DOHH2 (cell line): ENCODE results near the gene HNRNPC.
A peak's percentile ranks its signal among the peaks of the same experiment; 100 is the strongest.

Source experiments
- H3F3A ChIP-seq: fragments of 200-600 bp; sonication (generic), shearing (Covaris generic); 2 replicates; pipeline ENCODE4 v1.6.0; 2016; ENCODE audit warnings: antibody characterized with exemption, mild to moderate bottlenecking; ENCODE audit not compliant: control insufficient read depth, insufficient read depth
- H3K27ac ChIP-seq: fragments of 200-600 bp; sonication (generic); 2 replicates; pipeline ENCODE4 v1.5.1; 2014; ENCODE audit warnings: low read depth, mild to moderate bottlenecking, low read length, moderate library complexity
- H3K27me3 ChIP-seq: fragments of 200-600 bp; sonication (generic); 2 replicates; pipeline ENCODE4 v1.6.1; 2014; ENCODE audit warnings: mild to moderate bottlenecking, low read length, mixed read lengths; ENCODE audit not compliant: control insufficient read depth
- H3K36me3 ChIP-seq: fragments of 200-600 bp; sonication (generic); 2 replicates; pipeline ENCODE4 v1.6.1; 2014; ENCODE audit warnings: mild to moderate bottlenecking, low read length, moderate library complexity, mixed read lengths; ENCODE audit not compliant: control insufficient read depth
- H3K4me1 ChIP-seq: fragments of 200-600 bp; sonication (generic); 2 replicates; pipeline ENCODE4 v1.6.1; 2014; ENCODE audit warnings: mild to moderate bottlenecking, low read length, mixed read lengths; ENCODE audit not compliant: control insufficient read depth
- H3K4me2 ChIP-seq: fragments of 200-600 bp; sonication (generic); 2 replicates; pipeline ENCODE4 v1.6.0; 2014; ENCODE audit warnings: mild to moderate bottlenecking, low read length, moderate library complexity
- H3K4me3 ChIP-seq: fragments of 200-600 bp; sonication (generic); 2 replicates; pipeline ENCODE4 v1.5.1; 2014; ENCODE audit warnings: mild to moderate bottlenecking, low read length, mixed read lengths
- H3K79me2 ChIP-seq: fragments of 200-600 bp; sonication (generic); 2 replicates; pipeline ENCODE4 v1.6.1; 2014; ENCODE audit warnings: mild to moderate bottlenecking, low read length, mixed read lengths; ENCODE audit not compliant: control insufficient read depth
- H3K9me2 ChIP-seq: fragments of 200-600 bp; sonication (generic); replicated peaks from 2 replicates; pipeline ENCODE4 v1.6.1; 2014; ENCODE audit warnings: mild to moderate bottlenecking, low read length, mixed read lengths; ENCODE audit not compliant: control insufficient read depth
- H3K9me3 ChIP-seq: fragments of 200-600 bp; sonication (generic); 2 replicates; pipeline ENCODE4 v1.6.1; 2014; ENCODE audit warnings: antibody characterized with exemption, low read length, mixed read lengths; ENCODE audit not compliant: control insufficient read depth, insufficient read depth
- H4K20me1 ChIP-seq: fragments of 200-600 bp; sonication (generic); 2 replicates; pipeline ENCODE4 v1.6.0; 2014; ENCODE audit warnings: low read depth, mild to moderate bottlenecking, antibody characterized with exemption, low read length, moderate library complexity; ENCODE audit not compliant: control insufficient read depth, insufficient read depth
- EZH2phosphoT487 ChIP-seq: fragments of 200-600 bp; sonication (generic); IDR thresholded peaks from 2 replicates; pipeline ENCODE4 v1.6.1; 2017; ENCODE audit warnings: borderline replicate concordance, mild to moderate bottlenecking, antibody characterized with exemption, low read length, moderate library complexity, mixed read lengths
- TF ChIP-seq, protein P1 (sequence below): fragments of 200-600 bp; sonication (generic); IDR thresholded peaks from one replicate; pipeline ENCODE4 v1.5.1; 2014; ENCODE audit warnings: antibody characterized with exemption, mild to moderate bottlenecking, low read depth, low read length; ENCODE audit not compliant: poor library complexity, severe bottlenecking

HNRNPC gene

GRCh38 chr14:21302013-21302835, 33.0 kb upstream of the HNRNPC start:
- Histone ChIP-seq H3F3A (peaks cover 12% of the 10 kb centered on the region), H3K36me3 (no peaks in the 10 kb centered on the region), H3K4me1 (peaks cover 27% of the 10 kb centered on the region), H3K9me2 (no peaks in the 10 kb centered on the region), H3K9me3 (no peaks in the 10 kb centered on the region), H3K4me3 (no peak overlapping the region), H3K27ac (no peak overlapping the region), H3K4me2 (no peak overlapping the region), H3K27me3 (no peaks in the 10 kb centered on the region), H4K20me1 (no peaks in the 10 kb centered on the region), H3K79me2 (no peaks in the 10 kb centered on the region)
- no peak for TF ChIP-seq EZH2phosphoT487
- TF ChIP-seq, protein P1, sequence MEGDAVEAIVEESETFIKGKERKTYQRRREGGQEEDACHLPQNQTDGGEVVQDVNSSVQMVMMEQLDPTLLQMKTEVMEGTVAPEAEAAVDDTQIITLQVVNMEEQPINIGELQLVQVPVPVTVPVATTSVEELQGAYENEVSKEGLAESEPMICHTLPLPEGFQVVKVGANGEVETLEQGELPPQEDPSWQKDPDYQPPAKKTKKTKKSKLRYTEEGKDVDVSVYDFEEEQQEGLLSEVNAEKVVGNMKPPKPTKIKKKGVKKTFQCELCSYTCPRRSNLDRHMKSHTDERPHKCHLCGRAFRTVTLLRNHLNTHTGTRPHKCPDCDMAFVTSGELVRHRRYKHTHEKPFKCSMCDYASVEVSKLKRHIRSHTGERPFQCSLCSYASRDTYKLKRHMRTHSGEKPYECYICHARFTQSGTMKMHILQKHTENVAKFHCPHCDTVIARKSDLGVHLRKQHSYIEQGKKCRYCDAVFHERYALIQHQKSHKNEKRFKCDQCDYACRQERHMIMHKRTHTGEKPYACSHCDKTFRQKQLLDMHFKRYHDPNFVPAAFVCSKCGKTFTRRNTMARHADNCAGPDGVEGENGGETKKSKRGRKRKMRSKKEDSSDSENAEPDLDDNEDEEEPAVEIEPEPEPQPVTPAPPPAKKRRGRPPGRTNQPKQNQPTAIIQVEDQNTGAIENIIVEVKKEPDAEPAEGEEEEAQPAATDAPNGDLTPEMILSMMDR: no peak

DNA sequence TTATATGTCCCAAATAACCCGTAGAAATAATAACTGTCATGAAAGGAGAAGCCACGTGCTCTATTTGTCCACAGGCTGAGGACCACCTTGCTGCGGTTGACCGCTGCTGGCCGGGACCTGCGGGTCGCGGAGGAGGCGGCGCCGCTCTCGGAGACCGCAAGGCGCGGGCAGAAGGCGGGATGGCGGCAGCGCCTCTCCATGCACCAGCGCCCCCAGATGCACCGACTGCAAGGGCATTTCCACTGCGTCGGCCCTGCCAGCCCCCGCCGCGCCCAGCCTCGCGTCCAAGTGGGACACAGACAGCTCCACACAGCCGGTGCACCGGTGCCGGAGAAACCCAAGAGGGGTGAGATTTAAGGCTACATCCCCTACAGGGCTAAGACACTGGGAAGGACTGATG, 31.6 kb upstream of the HNRNPC start:
- peak overlapping the region; percentile 62 for H3K4me3 ChIP-seq
- peaks cover 24% of the 10 kb centered on the region for H3K4me1 ChIP-seq
- no peaks in the 10 kb centered on the region for H3K27me3 ChIP-seq
- H3F3A ChIP-seq: peaks cover 12% of the 10 kb centered on the region
- no peaks in the 10 kb centered on the region for H3K79me2 ChIP-seq
- H3K9me3 ChIP-seq: no peaks in the 10 kb centered on the region
- H3K36me3 ChIP-seq: no peaks in the 10 kb centered on the region
- H3K9me2 ChIP-seq: no peaks in the 10 kb centered on the region
- no peak overlapping the region for H3K27ac ChIP-seq
- TF ChIP-seq, protein P1: peak; percentile 30
- no peak for TF ChIP-seq EZH2phosphoT487
- H4K20me1 ChIP-seq: no peaks in the 10 kb centered on the region
- peak overlapping the region; percentile 76 for H3K4me2 ChIP-seq

DNA sequence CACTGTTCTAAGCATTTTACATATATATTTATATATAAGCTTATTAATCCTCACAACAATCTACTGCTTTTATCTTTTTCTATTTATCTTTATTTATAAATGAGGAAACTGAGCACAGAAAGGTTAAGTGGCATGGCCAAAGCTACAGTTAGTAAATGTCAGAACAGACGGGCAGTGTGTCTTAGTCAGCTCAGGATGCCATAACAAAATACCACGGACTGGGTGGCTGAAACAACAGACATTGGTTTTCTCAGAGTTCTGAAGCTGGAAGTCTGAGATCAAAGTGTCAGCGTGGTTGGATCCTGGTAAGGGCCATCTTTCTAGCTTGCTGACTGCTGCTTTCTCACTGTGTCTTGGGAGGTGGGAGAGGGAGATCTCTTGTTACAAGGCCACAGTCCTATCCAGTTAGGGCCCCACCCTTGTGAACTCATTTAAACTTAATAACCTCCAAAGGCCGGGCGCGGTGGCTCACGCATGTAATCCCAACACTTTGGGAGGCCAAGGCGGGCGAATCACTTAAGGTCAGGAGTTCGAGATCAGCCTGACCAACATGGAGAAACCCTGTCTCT, 30.4 kb upstream of the HNRNPC start:
- peaks cover 24% of the 10 kb centered on the region for H3K4me1 ChIP-seq
- no peaks in the 10 kb centered on the region for H3K27me3 ChIP-seq
- no peaks in the 10 kb centered on the region for H4K20me1 ChIP-seq
- H3K9me2 ChIP-seq: no peaks in the 10 kb centered on the region
- no peak overlapping the region for H3K4me3 ChIP-seq
- H3K4me2 ChIP-seq: no peak overlapping the region
- TF ChIP-seq EZH2phosphoT487: no peak
- TF ChIP-seq, protein P1: no peak
- no peaks in the 10 kb centered on the region for H3K79me2 ChIP-seq
- peaks cover 12% of the 10 kb centered on the region for H3F3A ChIP-seq
- H3K9me3 ChIP-seq: no peaks in the 10 kb centered on the region
- no peaks in the 10 kb centered on the region for H3K36me3 ChIP-seq
- H3K27ac ChIP-seq: no peak overlapping the region
